Bronchus fibroblast of lung (primary cell): ENCODE data around the gene OR2J3. TPM values are rescaled to one million over a fixed set of nuclear protein-coding genes. Genes with fewer than 3 reads are reported as not detected.

Source experiments
- total RNA-seq: library from RNA; depleted of rRNA; stranded (reverse); fragments of >200 nt; gene quantifications from 2 replicates; pipeline ENCODE4 v1.2.3, GENCODE V29; 2015

The OR2J3 gene
- total RNA-seq = not detected in 2 replicates

DNA sequence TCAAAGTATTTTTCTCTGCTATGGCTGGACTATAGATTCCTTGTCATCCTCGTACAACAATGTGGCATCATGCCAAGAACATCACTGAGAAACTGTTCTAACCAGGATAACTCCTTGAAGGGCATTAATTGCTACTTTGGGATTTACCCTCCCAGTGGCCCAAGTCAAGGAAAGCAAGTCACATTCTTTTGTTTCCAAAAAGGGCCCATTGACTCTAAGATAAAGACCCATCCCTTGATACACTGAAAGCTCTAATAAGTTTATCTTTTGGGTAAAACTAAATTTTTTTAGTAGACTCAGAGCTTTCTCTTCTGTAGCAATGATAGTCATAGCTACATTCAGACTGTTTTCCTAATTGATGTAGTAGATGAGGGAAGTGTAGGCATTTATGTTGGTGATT is at the start of gene OR2J3:
Gene OR2J3 (plus strand): TSS at position 301 of the 400 bp plus-strand sequence. CDS start 3,833 bp downstream, outside the sequence.

DNA sequence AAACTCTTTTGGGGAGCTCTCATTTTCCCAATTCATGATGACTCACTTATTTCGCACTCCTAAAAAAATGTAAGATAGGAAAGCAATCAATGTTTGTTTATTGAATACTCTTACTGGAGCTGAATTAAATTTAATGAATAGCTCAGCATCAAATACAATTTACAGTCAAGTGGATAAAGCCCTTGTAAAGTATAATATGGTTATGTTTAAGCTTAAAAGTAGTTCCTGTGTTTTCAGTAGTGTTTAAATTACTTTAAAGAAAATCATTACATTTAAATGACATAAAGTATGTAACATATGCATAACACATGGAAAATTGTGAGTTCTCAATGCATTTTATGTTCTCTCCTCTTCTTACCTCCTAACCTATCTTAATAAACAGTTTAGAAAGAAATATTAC is 20.6 kb upstream of the OR2J3 start, which contains the start of gene OR2B3:
Gene OR2B3 (minus strand): TSS at position 101 of the 400 bp plus-strand sequence. CDS start 65 bp downstream, at position 36.

DNA sequence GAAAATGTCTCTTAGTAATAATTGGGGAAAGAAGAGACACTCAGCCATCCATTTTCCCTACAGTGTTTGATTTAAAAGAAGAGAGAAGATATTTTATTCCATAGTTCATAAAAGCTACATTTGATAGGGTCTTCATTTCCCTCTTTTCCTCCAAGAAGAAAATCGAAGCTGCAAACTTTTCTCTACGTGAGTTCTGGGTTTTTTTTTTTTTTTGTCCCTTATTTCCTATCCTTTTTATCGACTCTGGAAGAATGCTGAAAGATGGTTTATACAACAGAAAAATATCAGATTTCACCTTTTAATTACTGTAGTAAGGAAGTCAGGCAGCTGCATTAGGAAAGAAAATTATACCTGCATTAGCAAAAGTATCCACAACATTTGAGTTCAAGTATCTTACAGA is 8.7 kb upstream of the OR2J3 start, which contains the start of gene OR2J1:
Gene OR2J1 (plus strand): TSS at position 301 of the 400 bp plus-strand sequence. CDS start 1,453 bp downstream, outside the sequence.

Other genes starting within 250 kb of the OR2J3 start
- 46.5 and 53.0 TPM in 2 replicates for gene TRIM27, start 184.1 kb upstream of the OR2J3 start, total RNA-seq
- gene ZNF311, start 102.7 kb upstream of the OR2J3 start, total RNA-seq = 0.67 and 0.74 TPM in 2 replicates
- gene OR2W1, start 62.9 kb upstream of the OR2J3 start, total RNA-seq = not detected in 2 replicates
- gene OR2B3, start 20.7 kb upstream of the OR2J3 start, total RNA-seq = not detected in 2 replicates
- not detected in 2 replicates for gene OR2J1, start 8.6 kb upstream of the OR2J3 start, total RNA-seq
- not detected in 2 replicates for gene OR2J2, start 62.8 kb downstream of the OR2J3 start, total RNA-seq
- not detected in 2 replicates for gene OR14J1, start 193.6 kb downstream of the OR2J3 start, total RNA-seq